ENCODE results near the gene HNRNPA0.

HNRNPA0 gene

DNA sequence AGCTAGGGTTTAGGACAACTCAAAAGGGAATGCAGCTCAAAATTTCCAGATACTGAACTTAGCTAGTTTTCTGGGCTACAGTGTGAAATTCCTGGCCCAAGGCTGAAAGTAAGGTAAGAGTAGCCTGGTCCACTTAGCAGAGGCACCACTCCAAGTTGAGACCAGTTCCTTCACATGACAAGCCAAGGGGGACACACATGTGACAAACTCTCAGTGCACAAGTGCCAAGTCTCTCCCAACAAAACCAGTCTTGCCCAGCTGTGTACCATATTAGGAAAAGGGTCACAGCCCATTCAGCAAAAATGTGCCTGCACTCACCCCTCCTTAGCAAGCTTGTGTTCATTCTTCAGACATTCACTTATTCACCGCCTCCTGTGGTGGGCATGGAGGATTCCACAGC, 46.1 kb downstream of the HNRNPA0 start:
- TF ChIP-seq CTCF (IDR thresholded peaks at IDR 0.05; ENCODE audit: extremely low read depth, insufficient read depth, missing control alignments), result no peak
- in situ Hi-C loops (cut with MboI; ENCODE audit: low pct_unique_long_range_greater_than_20kb, low sequenced_read_pairs, unreplicated experiment), result no loop called here
- DNase-seq (ENCODE audit: low spot score), result no peak

DNA sequence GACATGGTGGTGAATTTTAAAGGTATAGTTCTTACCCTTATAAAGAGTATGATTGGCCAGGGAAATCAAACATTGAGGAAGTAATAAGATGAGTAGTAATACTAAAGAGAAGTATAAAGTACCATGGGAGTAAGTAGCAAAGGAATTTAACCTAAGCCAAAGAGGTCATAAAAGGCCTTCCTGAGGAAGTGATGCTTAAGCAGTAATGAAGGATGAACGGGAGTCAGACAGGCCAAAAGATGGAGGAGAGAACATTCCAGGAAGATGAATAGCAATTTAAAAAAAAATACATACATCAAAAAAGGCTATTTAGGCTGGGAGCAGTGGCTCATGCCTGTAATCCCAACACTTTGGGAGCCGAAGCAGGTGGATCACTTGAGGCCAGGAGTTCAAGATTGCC, 47.3 kb downstream of the HNRNPA0 start:
- no peak for TF ChIP-seq CTCF (IDR thresholded peaks at IDR 0.05; ENCODE audit: extremely low read depth, insufficient read depth, missing control alignments)
- in situ Hi-C loops (cut with MboI; ENCODE audit: low pct_unique_long_range_greater_than_20kb, low sequenced_read_pairs, unreplicated experiment), result no loop called here
- no peak for DNase-seq (ENCODE audit: low spot score)

DNA sequence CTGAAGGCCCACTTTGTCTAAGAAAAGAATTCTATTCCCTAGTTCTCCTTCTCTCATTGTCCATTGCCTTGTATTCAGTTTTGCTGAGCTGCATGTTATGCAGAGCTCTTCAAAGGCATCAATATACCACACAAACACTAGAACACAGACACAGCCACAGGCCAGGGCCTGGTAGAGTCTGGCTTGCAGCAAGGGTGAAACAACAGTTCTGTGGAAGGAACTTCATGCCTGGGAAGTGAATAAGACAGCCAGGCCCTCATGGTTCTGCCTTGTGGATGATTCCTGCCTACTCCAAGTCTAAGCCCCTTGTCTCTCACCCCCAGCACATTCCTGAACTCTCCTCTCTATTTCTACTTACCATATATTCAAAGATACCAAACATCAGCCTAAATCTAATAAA, 49.1 kb downstream of the HNRNPA0 start:
- in situ Hi-C loops (cut with MboI; ENCODE audit: low pct_unique_long_range_greater_than_20kb, low sequenced_read_pairs, unreplicated experiment), result no loop called here
- DNase-seq (ENCODE audit: low spot score), result no peak
- TF ChIP-seq CTCF (IDR thresholded peaks at IDR 0.05; ENCODE audit: extremely low read depth, insufficient read depth, missing control alignments), result no peak

GRCh38 chr5:137703565-137703964, 50.6 kb downstream of the HNRNPA0 start:
- no peak for DNase-seq (ENCODE audit: low spot score)
- no peak for TF ChIP-seq CTCF (IDR thresholded peaks at IDR 0.05; ENCODE audit: extremely low read depth, insufficient read depth, missing control alignments)
- in situ Hi-C loops (cut with MboI; ENCODE audit: low pct_unique_long_range_greater_than_20kb, low sequenced_read_pairs, unreplicated experiment), result no loop called here

GRCh38 chr5:137700282-137700680, 53.9 kb downstream of the HNRNPA0 start:
- TF ChIP-seq CTCF (IDR thresholded peaks at IDR 0.05; ENCODE audit: extremely low read depth, insufficient read depth, missing control alignments), result no peak
- in situ Hi-C loops (cut with MboI; ENCODE audit: low pct_unique_long_range_greater_than_20kb, low sequenced_read_pairs, unreplicated experiment), result no loop called here
- no peak for DNase-seq (ENCODE audit: low spot score)

- TF ChIP-seq CTCF (IDR thresholded peaks at IDR 0.05; ENCODE audit: extremely low read depth, insufficient read depth, missing control alignments), result no peak
- in situ Hi-C loops (cut with MboI; ENCODE audit: low pct_unique_long_range_greater_than_20kb, low sequenced_read_pairs, unreplicated experiment), result no loop called here
- no peak for DNase-seq (ENCODE audit: low spot score)
These were observed 54.6 kb downstream of the HNRNPA0 start for GRCh38 chr5:137699336-137700281.

All from GM13977 (cell line).